SK-N-SH (cell line): ENCODE measurements around the gene FBXL5. TPM values are rescaled to one million over a fixed set of nuclear protein-coding genes. Genes with fewer than 3 reads are reported as not detected.

Source experiments
- CTCF ChIA-PET: fragments of 300-600, 350-600 bp; formaldehyde crosslinking; extraction: SDS; loops from one replicate; lab custom pipeline; 2021; lab: Yijun Ruan, JAX
- POLR2A ChIA-PET: fragments of 350-600 bp; sonication (Branson Sonifier 250); formaldehyde crosslinking; extraction: SDS; loops from one replicate; lab custom pipeline; 2020; ENCODE audit warnings: antibody characterized with exemption, inconsistent platforms; lab: Yijun Ruan, JAX
- DNase-seq: peaks from one replicate; pipeline ENCODE4 v3.0.0; 2012
- H2AFZ ChIP-seq: fragments of 200-600 bp; sonication (generic); 2 replicates; pipeline ENCODE4 v1.8.1; 2016; ENCODE audit warnings: antibody characterized with exemption, mild to moderate bottlenecking, low read depth
- H3F3A ChIP-seq: fragments of 200-600 bp; sonication (generic); replicated peaks from 2 replicates; pipeline ENCODE3; 2016; ENCODE audit warnings: antibody characterized with exemption, mild to moderate bottlenecking; ENCODE audit not compliant: insufficient read depth
- H3K27ac ChIP-seq, 2 experiments: fragments of 200-500 bp in 1 of 2; fragments of 200-600 bp in 1 of 2; sonication (Bioruptor generic) in 1 of 2; sonication (generic), shearing (Covaris generic) in 1 of 2; 2 replicates each; pipeline versions ENCODE4 v1.5.1 to v1.6.1; 2014 to 2016; ENCODE audit warnings: low read depth in 2 of 2, inconsistent platforms in 1 of 2, low read length in 1 of 2, mild to moderate bottlenecking in 1 of 2, mixed read lengths in 1 of 2
- H3K27me3 ChIP-seq: fragments of 200-600 bp; sonication (generic), shearing (Covaris generic); 2 replicates; pipeline ENCODE4 v1.6.1; 2016; ENCODE audit warnings: mixed run types; ENCODE audit not compliant: insufficient read depth
- H3K36me3 ChIP-seq, 2 experiments: fragments of 200-500 bp in 1 of 2; fragments of 200-600 bp in 1 of 2; sonication (Bioruptor generic) in 1 of 2; sonication (generic) in 1 of 2; replicated peaks in 1 of 2; 2 replicates each; pipeline versions ENCODE3 to v1.5.1; 2014 to 2016; ENCODE audit warnings: low read length in 1 of 2, mild to moderate bottlenecking in 1 of 2; ENCODE audit not compliant: insufficient read depth in 2 of 2, control insufficient read depth in 1 of 2
- H3K4me1 ChIP-seq, 2 experiments: fragments of 200-500 bp in 1 of 2; fragments of 200-600 bp in 1 of 2; sonication (Bioruptor generic) in 1 of 2; sonication (generic), shearing (Covaris generic) in 1 of 2; 2 replicates each; pipeline versions ENCODE4 v1.5.1 to v1.6.1; 2014 to 2016; ENCODE audit warnings: low read depth in 1 of 2, low read length in 1 of 2, mixed run types in 1 of 2; ENCODE audit not compliant: insufficient read depth in 2 of 2, control insufficient read depth in 1 of 2
- H3K4me2 ChIP-seq: fragments of 200-600 bp; sonication (generic), shearing (Covaris generic); 2 replicates; pipeline ENCODE4 v1.6.1; 2017; ENCODE audit warnings: mixed run types
- H3K4me3 ChIP-seq, 2 experiments: fragments of 200-500 bp in 1 of 2; fragments of 200-600 bp in 1 of 2; sonication (Bioruptor generic) in 1 of 2; sonication (generic), shearing (Covaris generic) in 1 of 2; 2 replicates each; pipeline versions ENCODE4 v1.5.1 to v1.8.1; 2014 to 2016; ENCODE audit warnings: low read depth in 2 of 2, inconsistent platforms in 1 of 2, low read length in 1 of 2, mild to moderate bottlenecking in 1 of 2, mixed read lengths in 1 of 2, moderate library complexity in 1 of 2
- H3K79me2 ChIP-seq: fragments of 200-600 bp; sonication (generic); 2 replicates; pipeline ENCODE4 v1.8.1; 2017; ENCODE audit warnings: mild to moderate bottlenecking; ENCODE audit not compliant: insufficient read depth
- H3K9ac ChIP-seq: fragments of 200-600 bp; sonication (generic); 2 replicates; pipeline ENCODE4 v1.6.1; 2017; ENCODE audit warnings: mixed run types
- H3K9me2 ChIP-seq: fragments of 200-600 bp; sonication (generic); 2 replicates; pipeline ENCODE4 v1.6.1; 2017; ENCODE audit warnings: mixed run types
- H3K9me3 ChIP-seq: fragments of 200-600 bp; sonication (generic); 2 replicates; pipeline ENCODE4 v1.6.1; 2017; ENCODE audit warnings: mixed run types, mild to moderate bottlenecking, moderate library complexity
- H4K20me1 ChIP-seq: fragments of 200-600 bp; sonication (generic); 2 replicates; pipeline ENCODE4 v1.6.1; 2017; ENCODE audit warnings: mild to moderate bottlenecking, mixed run types; ENCODE audit not compliant: insufficient read depth
- CTCF ChIP-seq: fragments of 200-600 bp; sonication (generic); IDR thresholded peaks from 2 replicates; pipeline ENCODE4 v1.6.1; 2017; ENCODE audit warnings: antibody characterized with exemption, mild to moderate bottlenecking, moderate library complexity
- ELF1 ChIP-seq: IDR thresholded peaks from 2 replicates; pipeline ENCODE4 v1.4.0; 2012
- EP300 ChIP-seq, 2 experiments: IDR thresholded peaks; 2 replicates each; pipeline versions ENCODE4 v1.4.0 to v1.6.1; 2012; ENCODE audit warnings: borderline replicate concordance in 1 of 2, low read depth in 1 of 2, low read length in 1 of 2
- EZH2phosphoT487 ChIP-seq: fragments of 200-600 bp; sonication (generic); IDR thresholded peaks from 2 replicates; pipeline ENCODE4 v1.6.1; 2017; ENCODE audit warnings: low read depth, mixed run types, mild to moderate bottlenecking, antibody characterized with exemption, moderate library complexity, borderline replicate concordance
- FOXJ3 ChIP-seq: sonication (generic); formaldehyde crosslinking; IDR thresholded peaks from 2 replicates; pipeline ENCODE4 v1.5.1; 2020; ENCODE audit warnings: mild to moderate bottlenecking, missing genetic modification reagents
- FOXM1 ChIP-seq: IDR thresholded peaks from 2 replicates; pipeline ENCODE4 v1.4.0; 2012; ENCODE audit warnings: low read depth, mild to moderate bottlenecking
- MEF2A ChIP-seq: IDR thresholded peaks from 2 replicates; pipeline ENCODE4 v1.4.0; 2012; ENCODE audit warnings: low read depth, borderline replicate concordance
- MXI1 ChIP-seq: IDR thresholded peaks from 2 replicates; pipeline ENCODE4 v1.6.1; 2012; ENCODE audit warnings: mild to moderate bottlenecking, low read depth, low read length, improper control_type of control experiment
- POLR2AphosphoS5 ChIP-seq: IDR thresholded peaks from 2 replicates; pipeline ENCODE4 v1.6.1; 2012; ENCODE audit warnings: low read depth, low read length
- RAD21 ChIP-seq: IDR thresholded peaks from 2 replicates; pipeline ENCODE4 v1.6.1; 2012; ENCODE audit warnings: mild to moderate bottlenecking, low read length
- REST ChIP-seq: IDR thresholded peaks from 2 replicates; pipeline ENCODE4 v1.6.1; 2012; ENCODE audit warnings: mild to moderate bottlenecking, low read depth, low read length, moderate library complexity
- WGBS: methylation state at CpG from one replicate; pipeline ENCODE4 v1.1.6; 2017; ENCODE audit warnings: low lambda C conversion rate; 5-methylcytosine and 5-hydroxymethylcytosine counted together
- polyA plus RNA-seq, 3 experiments: library from polyadenylated mRNA; depleted of rRNA; stranded (reverse); fragments of >200 nt; gene quantifications; 2 replicates each; pipeline ENCODE4 v1.2.3, GENCODE V29; 2012
- TF ChIP-seq, protein P1 (sequence below): fragments of 150-350 bp; IDR thresholded peaks from 2 replicates; pipeline ENCODE4 v1.6.1; 2017; ENCODE audit warnings: antibody characterized with exemption, low read length, low read depth, borderline replicate concordance
- TF ChIP-seq, protein P2 (sequence below): IDR thresholded peaks from 2 replicates; pipeline ENCODE4 v1.4.0; 2012; ENCODE audit warnings: low read depth, borderline replicate concordance

Gene FBXL5
- polyA plus RNA-seq, 1 of the 3 experiments (the other 2 are of a cell fraction), result 13.5 TPM

DNA sequence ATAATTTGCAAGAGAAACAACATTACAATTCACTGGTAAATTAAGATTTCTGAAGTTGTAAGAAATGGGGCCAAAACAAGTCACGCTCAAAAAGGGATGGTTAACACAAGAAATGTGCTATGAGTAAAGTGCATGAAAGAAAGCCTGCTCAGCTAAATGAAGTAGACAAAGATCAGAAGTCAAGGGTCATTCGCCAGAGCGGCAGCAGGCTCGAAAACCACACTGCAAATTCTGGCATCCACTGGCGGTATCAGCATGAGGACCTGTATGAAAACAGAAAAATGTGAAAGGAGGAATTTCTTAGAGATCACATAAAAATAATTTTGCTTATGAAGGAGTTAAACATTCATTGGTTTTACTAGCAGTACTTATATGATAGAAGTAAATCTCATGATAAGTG lies 49.6 kb downstream of the FBXL5 start (continued):
- TF ChIP-seq, protein P1, sequence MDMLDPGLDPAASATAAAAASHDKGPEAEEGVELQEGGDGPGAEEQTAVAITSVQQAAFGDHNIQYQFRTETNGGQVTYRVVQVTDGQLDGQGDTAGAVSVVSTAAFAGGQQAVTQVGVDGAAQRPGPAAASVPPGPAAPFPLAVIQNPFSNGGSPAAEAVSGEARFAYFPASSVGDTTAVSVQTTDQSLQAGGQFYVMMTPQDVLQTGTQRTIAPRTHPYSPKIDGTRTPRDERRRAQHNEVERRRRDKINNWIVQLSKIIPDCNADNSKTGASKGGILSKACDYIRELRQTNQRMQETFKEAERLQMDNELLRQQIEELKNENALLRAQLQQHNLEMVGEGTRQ, result no peak
- TF ChIP-seq FOXJ3 (CRISPR knock-in tag) (no peak), ELF1 (no peak), EZH2phosphoT487 (no peak), MEF2A (no peak), POLR2AphosphoS5 (no peak)
- TF ChIP-seq, all 33 proteins: peak for 0

DNA sequence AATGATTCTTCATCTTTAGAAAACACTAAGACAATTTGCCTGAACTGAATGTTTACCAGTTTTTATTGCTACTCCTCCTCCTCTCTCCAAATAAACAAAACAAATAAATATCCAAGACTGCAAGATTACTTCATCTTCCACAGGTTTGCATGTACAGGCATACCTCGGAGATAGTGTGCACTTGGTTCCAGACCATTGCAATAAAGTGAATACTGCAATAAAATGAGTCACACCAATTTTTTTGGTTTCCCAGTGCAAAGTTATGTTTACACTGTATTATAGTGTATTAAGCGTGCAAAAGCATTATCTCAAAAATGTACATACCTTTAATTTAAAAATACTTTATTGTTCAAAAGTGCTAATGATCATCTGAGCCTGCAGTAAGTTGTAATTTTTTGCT lies 53.3 kb downstream of the FBXL5 start:
- H3K4me3 ChIP-seq, result no peak overlapping the region
- H3K4me1 ChIP-seq, result no peaks in the 10 kb centered on the region
- no peak for DNase-seq
- POLR2A ChIA-PET, result no interaction called here
- no peak overlapping the region for H3K9ac ChIP-seq
- H2AFZ ChIP-seq, result no peak overlapping the region
- no peaks in the 10 kb centered on the region for H3K27me3 ChIP-seq
- WGBS, result 74% methylated on average over 2 of the region's 2 CpGs
- CTCF ChIA-PET, result no interaction called here
- no peaks in the 10 kb centered on the region for H3F3A ChIP-seq
- peaks cover 67 to 71% of the 10 kb centered on the region in 2 experiments for H3K36me3 ChIP-seq
- no peak overlapping the region for H3K27ac ChIP-seq
- no peak overlapping the region for H3K4me2 ChIP-seq
- no peaks in the 10 kb centered on the region for H4K20me1 ChIP-seq
- TF ChIP-seq EZH2phosphoT487 (no peak), RAD21 (no peak), MXI1 (no peak), REST (no peak), FOXM1 (no peak), EP300 (IDR thresholded peaks at IDR 0.05; ENCODE audit: borderline replicate concordance in 1 of 2, low read depth in 1 of 2, low read length in 1 of 2) (no peak), CTCF (no peak)
- TF ChIP-seq, protein P2, sequence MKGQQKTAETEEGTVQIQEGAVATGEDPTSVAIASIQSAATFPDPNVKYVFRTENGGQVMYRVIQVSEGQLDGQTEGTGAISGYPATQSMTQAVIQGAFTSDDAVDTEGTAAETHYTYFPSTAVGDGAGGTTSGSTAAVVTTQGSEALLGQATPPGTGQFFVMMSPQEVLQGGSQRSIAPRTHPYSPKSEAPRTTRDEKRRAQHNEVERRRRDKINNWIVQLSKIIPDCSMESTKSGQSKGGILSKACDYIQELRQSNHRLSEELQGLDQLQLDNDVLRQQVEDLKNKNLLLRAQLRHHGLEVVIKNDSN, result no peak
- TF ChIP-seq, all 33 proteins: peak for 0
- Histone ChIP-seq H3K9me2 (no peaks in the 10 kb centered on the region), H3K9me3 (no peaks in the 10 kb centered on the region), H3K79me2 (peaks cover 5% of the 10 kb centered on the region)
